Fibroblast of skin of scalp (primary cell): ENCODE results near the gene CCDC178. TPM values are rescaled to one million over a fixed set of nuclear protein-coding genes. Genes with fewer than 3 reads are reported as not detected.
"Not testable (repeated sequence)": the region's sequence is repeated elsewhere in the genome, so short reads cannot be mapped to it uniquely, and the experiment has no call there.

Source experiments
- DNase-seq: peaks from one replicate; pipeline ENCODE4 v3.0.0-alpha.2; 2013
- polyA plus RNA-seq, 2 experiments: library from polyadenylated mRNA; unstranded; fragments of 120-200 nt; gene quantifications; one replicate each; pipeline ENCODE4 v1.2.1, GENCODE V29; 2013; ENCODE audit not compliant: insufficient read length in 2 of 2

CCDC178 gene
- not detected for polyA plus RNA-seq (2013, experiment 1 of 2; ENCODE audit: insufficient read length)
- not detected for polyA plus RNA-seq (2013, experiment 2 of 2; ENCODE audit: insufficient read length)

GRCh38 chr18:33440060-33441043, at the start of gene CCDC178:
CCDC178 (minus strand) TSS chr18:33440721; CDS start chr18:33412088, 28,633 bp downstream.
- peak; percentile 77 for DNase-seq

- no peak for DNase-seq
Observed at GRCh38 chr18:33483908-33484307, 43.4 kb upstream of the CCDC178 start.

- DNase-seq = no peak
Observed at GRCh38 chr18:33472509-33472908, 32.0 kb upstream of the CCDC178 start.

- peak; percentile 46 for DNase-seq
Observed at GRCh38 chr18:33470216-33470615, 29.7 kb upstream of the CCDC178 start.

GRCh38 chr18:33469699-33470098, 29.2 kb upstream of the CCDC178 start:
- DNase-seq = no peak

- DNase-seq = no peak
Observed at GRCh38 chr18:33467531-33467930, 27.0 kb upstream of the CCDC178 start.

- no peak for DNase-seq
Observed at GRCh38 chr18:33466822-33467221, 26.3 kb upstream of the CCDC178 start.

- no peak for DNase-seq
Observed at GRCh38 chr18:33460681-33461080, 20.2 kb upstream of the CCDC178 start.

- no peak for DNase-seq
Observed at GRCh38 chr18:33459612-33460011, 19.1 kb upstream of the CCDC178 start.

GRCh38 chr18:33446604-33447003, 6.1 kb upstream of the CCDC178 start:
- no peak for DNase-seq

- peak; percentile 1 for DNase-seq
Observed at GRCh38 chr18:33444709-33445108, 4.2 kb upstream of the CCDC178 start.

GRCh38 chr18:33432857-33433256, 7.7 kb downstream of the CCDC178 start:
- no peak for DNase-seq

- no peak for DNase-seq
Observed at GRCh38 chr18:33427549-33427948, 13.0 kb downstream of the CCDC178 start.

- no peak for DNase-seq
Observed at GRCh38 chr18:33424266-33424946, 16.1 kb downstream of the CCDC178 start.

- no peak for DNase-seq
Observed at GRCh38 chr18:33421225-33421624, 19.3 kb downstream of the CCDC178 start.

GRCh38 chr18:33404244-33404873, 36.2 kb downstream of the CCDC178 start:
- peak; percentile 1 for DNase-seq

GRCh38 chr18:33398939-33399338, 41.6 kb downstream of the CCDC178 start:
- not testable (repeated sequence) for DNase-seq

- no peak for DNase-seq
Observed at GRCh38 chr18:33375829-33376228, 64.7 kb downstream of the CCDC178 start.

- DNase-seq = peak; percentile 31
Observed at GRCh38 chr18:33372442-33372841, 68.1 kb downstream of the CCDC178 start.

- DNase-seq = no peak
Observed at GRCh38 chr18:33369711-33370449, 70.6 kb downstream of the CCDC178 start.

- no peak for DNase-seq
Observed at GRCh38 chr18:33356735-33357134, 83.8 kb downstream of the CCDC178 start.

- DNase-seq = no peak
Observed at GRCh38 chr18:33355756-33356155, 84.8 kb downstream of the CCDC178 start.
